Spleen (tissue), 7 donors: ENCODE data around the gene CNTNAP2.

ENCODE experiments used
- POLR2A ChIP-seq, 3 donors: fragments of 450-650 bp; IDR thresholded peaks; one replicate each; pipeline ENCODE4 v1.5.1; 2017; ENCODE audit warnings: antibody characterized with exemption in 3 of 3, mild to moderate bottlenecking in 1 of 3
- TF ChIP-seq, protein P1 (sequence below), 11 experiments: fragments of 200-600 bp in 7 of 11; fragments of 450-650 bp in 4 of 11; sonication (generic) in 4 of 11; IDR thresholded peaks in 8 of 11; conservative IDR thresholded peaks in 3 of 11; 1 replicate in 7 of 11; 2 replicates in 4 of 11; pipeline versions ENCODE4 v1.4.0 to v1.8.0; 2016 to 2021; ENCODE audit warnings: antibody characterized with exemption in 11 of 11, inconsistent platforms in 4 of 11, mild to moderate bottlenecking in 1 of 11
- donor health status: DM: no; HTN: no; CAD: no; lungs with moderate emphysema.
- donor health status: DM: no; HTN: no; CAD: no.
- donor health status: DM: no; HTN: no; CAD: no.

DNA sequence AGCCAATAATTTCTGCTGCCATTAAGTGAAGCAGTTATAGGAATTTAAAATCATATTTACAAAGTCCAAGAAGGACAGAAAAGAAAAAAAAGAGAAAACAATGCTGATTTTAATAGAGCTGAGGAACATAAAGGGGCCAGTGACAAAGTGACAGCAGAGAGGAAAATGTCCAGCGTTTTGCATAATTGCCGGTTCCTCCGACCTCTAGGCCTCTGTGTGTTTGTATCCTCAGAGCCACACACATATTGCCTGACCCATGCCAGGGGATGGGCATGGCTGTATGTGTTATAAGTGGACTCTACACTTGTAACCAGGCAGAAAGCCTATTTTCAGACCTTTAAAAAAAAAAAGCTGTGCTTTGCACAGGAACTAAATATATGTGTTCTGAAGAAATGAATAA is 2107.1 kb downstream of the CNTNAP2 start:
- TF ChIP-seq, protein P1, sequence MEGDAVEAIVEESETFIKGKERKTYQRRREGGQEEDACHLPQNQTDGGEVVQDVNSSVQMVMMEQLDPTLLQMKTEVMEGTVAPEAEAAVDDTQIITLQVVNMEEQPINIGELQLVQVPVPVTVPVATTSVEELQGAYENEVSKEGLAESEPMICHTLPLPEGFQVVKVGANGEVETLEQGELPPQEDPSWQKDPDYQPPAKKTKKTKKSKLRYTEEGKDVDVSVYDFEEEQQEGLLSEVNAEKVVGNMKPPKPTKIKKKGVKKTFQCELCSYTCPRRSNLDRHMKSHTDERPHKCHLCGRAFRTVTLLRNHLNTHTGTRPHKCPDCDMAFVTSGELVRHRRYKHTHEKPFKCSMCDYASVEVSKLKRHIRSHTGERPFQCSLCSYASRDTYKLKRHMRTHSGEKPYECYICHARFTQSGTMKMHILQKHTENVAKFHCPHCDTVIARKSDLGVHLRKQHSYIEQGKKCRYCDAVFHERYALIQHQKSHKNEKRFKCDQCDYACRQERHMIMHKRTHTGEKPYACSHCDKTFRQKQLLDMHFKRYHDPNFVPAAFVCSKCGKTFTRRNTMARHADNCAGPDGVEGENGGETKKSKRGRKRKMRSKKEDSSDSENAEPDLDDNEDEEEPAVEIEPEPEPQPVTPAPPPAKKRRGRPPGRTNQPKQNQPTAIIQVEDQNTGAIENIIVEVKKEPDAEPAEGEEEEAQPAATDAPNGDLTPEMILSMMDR (IDR thresholded peaks at IDR 0.05 in 8 of 11, conservative IDR thresholded peaks at IDR 0.05 in 3 of 11) = no peak
- no peak for TF ChIP-seq POLR2A (IDR thresholded peaks at IDR 0.05)
